NCI-H510A (cell line): Measurements from ENCODE around the gene AFF1.
"Not testable (repeated sequence)": the region's sequence is repeated elsewhere in the genome, so short reads cannot be mapped to it uniquely, and the experiment has no call there.

ENCODE experiments used
- DNase-seq: peaks from one replicate; lab custom pipeline; 2025; lab: John Stamatoyannopoulos, UW

Gene AFF1

GRCh38 chr4:87080462-87080861 lies 145.7 kb downstream of the AFF1 start:
- no peak for DNase-seq

DNA sequence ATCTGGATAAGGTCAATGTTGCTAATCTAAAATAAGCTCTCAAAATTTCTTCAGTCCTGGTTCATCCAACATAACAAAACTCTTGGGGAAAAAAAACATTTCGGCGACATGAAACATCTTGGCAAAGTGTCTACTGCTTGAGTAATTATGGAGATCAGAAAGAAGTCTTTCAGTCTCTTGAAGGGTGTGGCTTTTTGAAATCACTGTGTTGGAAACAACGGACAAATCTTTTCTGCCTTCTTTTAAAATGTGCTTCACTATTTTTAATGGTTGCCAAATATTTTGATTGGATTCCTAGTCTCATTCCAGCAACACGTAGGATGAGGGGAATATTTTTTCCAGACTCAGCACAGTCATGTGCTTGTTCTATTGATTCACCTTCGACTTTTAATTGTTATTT lies 147.0 kb downstream of the AFF1 start:
- DNase-seq: no peak

GRCh38 chr4:87085732-87086131 lies 150.9 kb downstream of the AFF1 start:
- not testable (repeated sequence) for DNase-seq

DNA sequence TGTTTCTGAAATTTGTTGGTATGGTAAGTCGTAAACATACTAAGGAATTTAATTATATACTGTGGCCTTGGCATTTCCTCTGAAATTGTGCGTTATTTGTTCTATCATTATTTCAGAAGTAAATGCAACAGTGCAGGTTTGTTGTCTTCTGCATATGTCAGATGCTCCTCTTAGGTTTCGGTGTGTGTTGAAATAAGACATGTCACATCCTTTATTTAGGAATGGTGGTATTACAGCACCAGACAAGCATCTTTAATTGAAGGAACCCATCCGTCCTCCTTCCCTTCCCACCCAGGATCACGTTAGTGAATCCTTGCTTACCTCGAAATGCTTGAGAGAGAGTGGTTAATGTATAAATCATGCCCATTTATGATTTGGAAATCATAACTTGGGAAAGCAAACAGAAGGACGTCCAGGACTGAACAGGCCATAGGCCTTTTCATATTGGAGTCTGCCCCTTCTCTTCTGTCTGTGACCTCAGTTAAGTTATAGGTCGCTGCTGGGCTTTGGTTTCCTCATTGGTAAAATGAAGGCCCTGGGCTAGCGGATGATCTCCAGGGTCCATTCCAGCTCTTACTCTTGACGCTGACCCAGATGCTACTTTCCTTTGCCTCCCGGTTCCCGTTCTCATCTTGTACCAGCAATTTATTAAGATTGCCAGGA lies 151.5 kb downstream of the AFF1 start:
- no peak for DNase-seq

GRCh38 chr4:87087015-87087414 lies 152.2 kb downstream of the AFF1 start:
- no peak for DNase-seq

DNA sequence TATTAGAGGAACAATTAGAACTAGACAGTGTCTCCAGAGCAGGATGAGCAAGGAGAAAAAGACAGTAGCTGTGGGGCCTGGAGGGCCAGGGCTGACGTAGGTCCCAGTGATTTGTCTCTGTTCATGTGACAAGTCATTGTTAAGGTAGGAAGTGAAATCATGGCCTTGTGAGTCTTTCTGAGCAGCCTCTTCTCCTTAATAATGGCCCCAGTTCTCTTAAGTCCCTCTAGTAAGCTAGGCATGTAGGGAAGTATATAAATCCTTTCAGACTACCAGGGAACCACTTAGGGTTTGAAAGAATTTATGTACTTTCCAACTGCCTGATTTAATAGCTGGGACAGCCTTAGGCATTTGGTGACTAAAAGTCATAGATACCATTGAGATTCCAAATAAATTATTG lies 152.6 kb downstream of the AFF1 start:
- DNase-seq: no peak

GRCh38 chr4:87088186-87088585 lies 153.4 kb downstream of the AFF1 start:
- no peak for DNase-seq

- DNase-seq: no peak
Observed at GRCh38 chr4:87089368-87089767, 154.6 kb downstream of the AFF1 start.

- no peak for DNase-seq
Observed at GRCh38 chr4:87090305-87090704, 155.5 kb downstream of the AFF1 start.

DNA sequence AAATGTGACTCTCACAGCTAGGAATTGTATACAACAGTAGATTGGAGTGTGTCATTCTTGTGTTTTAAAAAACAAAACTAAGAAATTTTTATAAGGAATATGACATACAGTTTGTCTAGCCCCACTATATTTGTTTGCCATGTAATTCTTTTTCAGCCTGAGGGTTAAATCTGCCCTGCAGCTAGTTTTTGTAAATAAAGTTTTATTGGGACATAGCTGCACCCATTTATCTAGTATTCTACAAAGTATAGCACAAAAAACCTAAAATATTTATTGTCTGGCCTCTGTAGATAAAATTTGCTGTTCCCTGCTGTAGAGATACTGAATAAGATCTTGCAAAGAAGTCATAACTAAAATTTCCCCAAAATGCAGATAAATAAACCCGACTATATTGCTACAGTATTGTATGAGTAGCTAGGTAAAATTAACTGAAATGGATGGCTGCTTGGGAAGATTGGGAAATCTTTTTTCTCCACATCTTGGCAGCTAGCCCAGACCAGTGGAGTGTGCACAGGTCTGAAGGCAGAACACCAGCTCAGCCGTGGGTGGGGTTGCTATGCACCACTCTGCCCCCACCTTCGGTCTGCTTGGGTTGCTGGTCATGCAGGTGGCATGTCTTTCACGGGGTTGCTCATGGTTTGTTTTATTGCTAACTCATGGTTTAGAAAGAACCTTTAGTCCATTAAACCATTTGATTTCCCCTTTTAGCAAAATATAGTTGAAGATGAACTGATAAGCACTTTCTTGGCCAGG lies 157.8 kb downstream of the AFF1 start:
- peak; percentile 44 for DNase-seq

- peak; percentile 9 for DNase-seq
Observed at GRCh38 chr4:87093443-87094123, 158.8 kb downstream of the AFF1 start.

GRCh38 chr4:87097075-87097474 lies 162.3 kb downstream of the AFF1 start:
- DNase-seq: no peak

DNA sequence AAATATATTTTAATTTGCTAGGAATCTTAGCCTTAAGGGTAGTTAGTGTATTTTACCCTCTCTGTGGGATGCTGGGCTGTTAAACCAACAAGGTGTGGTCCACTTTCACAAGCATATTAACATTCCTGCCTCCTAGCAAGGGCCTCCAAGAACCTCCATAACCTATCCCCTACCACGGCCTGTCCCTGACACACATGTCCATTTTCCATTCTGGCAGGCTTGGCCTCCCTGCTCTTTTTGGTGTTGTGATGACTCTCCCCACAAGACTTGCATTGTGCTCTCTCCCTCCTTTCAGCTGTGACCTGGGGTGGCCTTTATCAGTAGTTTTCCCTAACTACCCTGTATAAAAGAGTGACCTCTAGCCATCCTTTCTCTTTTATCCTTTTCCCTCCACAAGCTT lies 165.4 kb downstream of the AFF1 start:
- DNase-seq: no peak

GRCh38 chr4:87101543-87102199 lies 166.9 kb downstream of the AFF1 start:
- no peak for DNase-seq

- DNase-seq: no peak
Observed at GRCh38 chr4:87103086-87103485, 168.3 kb downstream of the AFF1 start.

DNA sequence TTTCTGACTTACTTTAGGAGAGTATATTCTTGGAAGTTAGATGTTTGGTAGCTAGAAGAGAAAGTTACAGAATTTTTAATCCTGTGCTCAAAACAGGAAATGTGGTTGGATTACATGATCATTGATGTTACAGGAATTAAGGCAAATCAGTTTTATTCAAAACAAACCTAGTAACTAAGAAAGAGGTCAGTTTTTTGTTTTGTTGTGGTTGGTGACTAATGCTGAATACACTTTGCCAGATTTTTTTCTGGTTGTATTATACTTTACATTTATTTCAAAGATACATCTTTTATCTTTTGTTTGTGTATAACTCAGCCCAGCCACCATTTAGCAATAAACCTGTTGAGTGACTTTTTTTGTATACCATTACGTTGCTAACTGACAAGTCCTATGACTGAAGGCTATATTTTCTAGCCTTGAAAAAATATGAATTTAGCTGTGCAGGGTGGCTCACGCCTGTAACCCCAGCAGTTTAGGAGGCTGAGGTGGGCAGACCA lies 168.9 kb downstream of the AFF1 start:
- DNase-seq: no peak

GRCh38 chr4:87105101-87105845 lies 170.5 kb downstream of the AFF1 start:
- no peak for DNase-seq

DNA sequence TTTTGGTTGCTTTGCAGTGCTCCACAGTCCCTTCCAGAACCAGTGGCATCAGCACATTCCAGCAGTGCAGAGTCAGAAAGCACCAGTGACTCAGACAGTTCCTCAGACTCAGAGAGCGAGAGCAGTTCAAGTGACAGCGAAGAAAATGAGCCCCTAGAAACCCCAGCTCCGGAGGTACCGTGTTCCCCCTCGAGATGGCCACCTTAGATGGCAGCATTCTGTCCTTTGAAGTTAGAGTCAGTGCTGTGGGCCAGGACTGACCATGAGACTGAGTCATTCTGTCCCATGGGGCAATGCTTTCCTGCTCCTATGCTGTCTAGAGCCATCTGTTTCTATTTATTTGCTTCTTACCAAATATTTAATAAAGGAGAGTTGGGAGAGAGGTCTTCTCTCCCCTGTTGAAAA lies 173.3 kb downstream of the AFF1 start:
- no peak for DNase-seq

GRCh38 chr4:87109121-87109520 lies 174.3 kb downstream of the AFF1 start:
- no peak for DNase-seq

GRCh38 chr4:87109945-87110344 lies 175.1 kb downstream of the AFF1 start:
- no peak for DNase-seq

GRCh38 chr4:87112063-87112462 lies 177.3 kb downstream of the AFF1 start:
- no peak for DNase-seq
